Esophagus (tissue), 2 donors: Measurements from ENCODE around the gene CRYBA4. TPM values are rescaled to one million over a fixed set of nuclear protein-coding genes. Genes with fewer than 3 reads are reported as not detected.

Experiments used
- H3K27ac ChIP-seq, 2 donors: one replicate each; pipeline ENCODE4 v1.5.1; 2013; ENCODE audit warnings: low read depth in 2 of 2, mild to moderate bottlenecking in 2 of 2, inconsistent platforms in 1 of 2, low read length in 1 of 2, moderate library complexity in 1 of 2
- H3K27me3 ChIP-seq, 2 donors: one replicate each; pipeline ENCODE4 v1.6.1; 2013; ENCODE audit warnings: low read length in 2 of 2, control low read depth in 1 of 2, mild to moderate bottlenecking in 1 of 2; ENCODE audit not compliant: insufficient read depth in 2 of 2, control insufficient read depth in 1 of 2
- H3K36me3 ChIP-seq, 2 donors: one replicate each; pipeline ENCODE4 v1.6.1; 2013; ENCODE audit warnings: low read length in 1 of 2; ENCODE audit not compliant: control insufficient read depth in 2 of 2, insufficient read depth in 2 of 2
- H3K4me1 ChIP-seq, 2 donors: one replicate each; pipeline ENCODE4 v1.6.1; 2013; ENCODE audit warnings: low read length in 1 of 2; ENCODE audit not compliant: control insufficient read depth in 2 of 2, insufficient read depth in 2 of 2
- H3K4me3 ChIP-seq, 2 donors: one replicate each; pipeline ENCODE4 v1.5.1; 2013; ENCODE audit warnings: low read length in 2 of 2, mild to moderate bottlenecking in 2 of 2, low read depth in 1 of 2, moderate library complexity in 1 of 2
- H3K9me3 ChIP-seq, 2 donors: one replicate each; pipeline ENCODE4 v1.6.1; 2013; ENCODE audit warnings: mild to moderate bottlenecking in 2 of 2, low read depth in 1 of 2, low read length in 1 of 2, moderate library complexity in 1 of 2; ENCODE audit not compliant: control insufficient read depth in 2 of 2, insufficient read depth in 1 of 2
- WGBS, 2 donors: extraction: QIAGEN DNeasy Blood & Tissue Kit; methylation state at CpG; one replicate each; pipeline ENCODE4 v1.1.7; 2013; 5-methylcytosine and 5-hydroxymethylcytosine counted together
- polyA plus RNA-seq, 2 donors: library from polyadenylated mRNA; stranded (reverse); fragments of 200-250 nt; gene quantifications; one replicate each; pipeline ENCODE4 v1.2.3, GENCODE V29; 2013
- donor health status: healthy with polysubstance abuse.
- donor health status: Bipolar disorder and iron deficiency.

CRYBA4 gene
- polyA plus RNA-seq, 2 donors, result not detected

DNA sequence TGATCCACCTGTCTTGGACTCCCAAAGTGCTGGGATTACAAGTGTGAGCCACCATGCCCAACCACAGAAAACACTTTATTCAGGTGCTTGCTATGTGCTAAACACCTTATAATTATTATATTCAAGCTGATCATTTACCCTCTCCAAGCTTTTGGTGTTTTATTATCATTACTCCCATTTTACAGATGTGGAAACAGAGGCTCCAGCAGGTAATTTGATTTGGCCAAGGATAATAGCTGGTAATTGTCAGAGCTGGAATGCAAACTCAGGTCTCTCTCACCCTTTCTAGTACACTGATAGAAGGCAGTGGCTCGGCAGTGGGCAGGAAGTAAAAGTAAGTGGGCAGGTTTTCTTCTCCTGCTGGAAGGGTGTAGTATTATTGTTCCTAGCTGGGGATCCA is 28.0 kb upstream of the CRYBA4 start:
- Histone ChIP-seq H3K36me3 (no peaks in the 10 kb centered on the region), H3K27me3 (no peaks in the 10 kb centered on the region), H3K4me1 (peaks cover 6 to 8% of the 10 kb centered on the region in 2 donors), H3K4me3 (no peak overlapping the region), H3K9me3 (no peaks in the 10 kb centered on the region), H3K27ac (no peak overlapping the region)
- 33 to 60% methylated on average over 1 of the region's 1 CpG for WGBS, 2 donors

DNA sequence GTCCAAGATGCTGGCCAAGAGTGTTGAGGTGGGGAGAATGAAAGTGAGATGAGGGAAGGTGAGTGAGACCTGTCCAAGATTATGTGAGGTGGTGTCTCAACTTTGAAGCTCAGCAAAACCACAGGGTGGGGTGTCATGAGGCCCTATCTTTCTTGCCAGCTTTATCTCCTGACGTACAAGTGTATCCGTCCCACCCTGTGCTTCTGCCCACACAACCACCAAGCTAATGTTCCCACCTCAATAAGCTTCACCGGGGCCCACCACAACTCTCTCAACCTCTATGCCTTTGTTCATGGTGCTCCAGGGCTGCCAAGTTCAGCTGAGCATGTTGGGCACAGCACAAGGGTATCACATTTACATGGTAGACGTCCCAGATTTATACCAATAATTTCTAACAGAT is 24.7 kb upstream of the CRYBA4 start:
- H3K4me3 ChIP-seq, result no peak overlapping the region
- H3K9me3 ChIP-seq, result no peaks in the 10 kb centered on the region
- H3K27ac ChIP-seq, result no peak overlapping the region
- WGBS, 2 donors, result 69 to 82% methylated on average over 4 of the region's 4 CpGs
- H3K4me1 ChIP-seq, result peaks cover 6% of the 10 kb centered on the region in 2 donors
- no peaks in the 10 kb centered on the region for H3K36me3 ChIP-seq
- no peaks in the 10 kb centered on the region for H3K27me3 ChIP-seq

DNA sequence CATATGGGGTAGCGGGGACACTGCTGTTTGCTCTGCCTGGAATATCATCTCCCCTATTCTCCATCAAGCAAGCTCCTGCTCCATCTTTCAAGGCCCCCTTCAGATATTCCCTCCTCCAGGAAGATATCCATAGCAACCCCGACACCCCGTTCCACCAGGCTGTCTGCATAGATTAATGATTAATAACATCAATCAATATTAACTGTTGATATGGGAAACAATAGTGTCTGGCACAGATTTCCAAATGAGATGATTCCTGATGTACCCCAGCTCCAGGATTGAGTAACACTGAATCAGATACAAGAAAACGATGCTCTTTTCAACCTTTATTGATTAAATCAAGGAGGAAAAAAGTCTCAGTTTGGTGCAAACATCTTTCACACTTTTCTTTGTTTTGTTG is 24.3 kb upstream of the CRYBA4 start:
- H3K27me3 ChIP-seq, result no peaks in the 10 kb centered on the region
- H3K4me3 ChIP-seq, result no peak overlapping the region
- WGBS, 2 donors, result 59 to 74% methylated on average over 4 of the region's 4 CpGs
- peaks cover 1 to 2% of the 10 kb centered on the region in 2 donors for H3K4me1 ChIP-seq
- no peaks in the 10 kb centered on the region for H3K36me3 ChIP-seq
- H3K9me3 ChIP-seq, result no peaks in the 10 kb centered on the region
- H3K27ac ChIP-seq, result no peak overlapping the region

DNA sequence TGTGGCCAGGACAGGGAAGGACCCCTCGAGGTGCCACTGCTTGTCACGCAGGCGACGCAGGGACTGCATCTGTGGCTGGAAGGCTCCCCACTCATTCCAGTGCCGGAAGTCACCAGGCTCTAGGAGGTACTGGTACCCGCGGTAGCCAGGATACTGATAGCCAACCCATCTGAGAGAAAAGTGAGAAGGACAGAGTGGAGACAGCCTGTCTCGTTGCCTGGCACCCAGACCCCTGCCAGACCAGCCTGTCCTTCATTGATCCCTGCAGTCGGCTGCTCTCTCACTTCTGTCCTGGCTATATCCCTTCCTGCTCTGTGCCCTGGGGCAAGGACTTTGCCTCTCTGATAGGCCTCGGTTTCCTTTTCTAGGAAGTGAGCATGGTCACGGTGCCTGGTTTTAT is 22.3 kb upstream of the CRYBA4 start:
- H3K27ac ChIP-seq, result no peak overlapping the region
- H3K4me3 ChIP-seq, result no peak overlapping the region
- H3K27me3 ChIP-seq, result no peaks in the 10 kb centered on the region
- no peaks in the 10 kb centered on the region for H3K9me3 ChIP-seq
- 81 to 84% methylated on average over 11 of the region's 11 CpGs for WGBS, 2 donors
- no peaks in the 10 kb centered on the region for H3K36me3 ChIP-seq
- no peaks in the 10 kb centered on the region for H3K4me1 ChIP-seq

DNA sequence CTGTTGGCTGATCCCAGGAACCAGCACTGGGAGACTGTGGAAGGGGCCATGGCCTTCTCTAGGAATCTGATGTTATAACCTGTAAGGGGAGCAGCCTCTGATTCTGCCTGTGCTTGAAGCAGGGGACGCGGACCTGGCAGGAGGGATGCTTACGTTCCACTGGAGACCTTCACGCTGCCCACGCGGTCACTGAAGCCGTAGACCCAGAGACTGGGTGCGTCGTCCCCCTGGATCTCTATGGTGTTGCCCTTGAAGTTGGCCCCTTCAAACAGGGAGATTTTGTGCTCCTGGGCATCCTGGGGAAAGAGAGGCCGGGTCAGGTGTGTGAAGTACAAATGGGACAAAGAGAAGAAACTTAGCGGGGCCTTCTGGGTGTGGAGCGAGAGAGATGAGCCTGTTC is 20.0 kb upstream of the CRYBA4 start:
- H3K9me3 ChIP-seq, result no peaks in the 10 kb centered on the region
- H3K36me3 ChIP-seq, result no peaks in the 10 kb centered on the region
- H3K4me3 ChIP-seq, result no peak overlapping the region
- H3K27me3 ChIP-seq, result no peaks in the 10 kb centered on the region
- no peaks in the 10 kb centered on the region for H3K4me1 ChIP-seq
- no peak overlapping the region for H3K27ac ChIP-seq
- whole genome bisulfite sequencing, 2 donors, result 87% methylated on average over 12 of the region's 12 CpGs

DNA sequence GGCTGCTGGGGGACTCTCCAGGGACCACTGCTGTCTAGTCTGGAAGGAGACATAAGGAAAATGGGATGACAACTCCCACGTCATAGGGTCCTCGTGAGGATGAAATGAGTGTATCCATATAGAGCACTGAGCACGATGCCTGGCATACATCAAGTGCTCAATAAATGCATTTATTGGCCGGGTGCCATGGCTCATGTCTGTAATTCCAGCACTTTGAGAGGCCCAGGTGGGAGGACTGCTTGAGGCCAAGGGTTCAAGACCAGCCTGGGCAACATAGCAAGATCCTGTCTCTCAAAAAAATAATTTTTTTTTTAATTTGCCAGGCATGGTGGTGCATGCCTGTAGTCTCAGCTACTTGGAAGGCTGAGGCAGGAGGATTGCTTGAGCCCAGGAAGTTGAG is 19.6 kb upstream of the CRYBA4 start:
- WGBS, 2 donors, result 79 to 85% methylated on average over 4 of the region's 4 CpGs
- H3K4me1 ChIP-seq, result no peaks in the 10 kb centered on the region
- H3K36me3 ChIP-seq, result no peaks in the 10 kb centered on the region
- H3K27ac ChIP-seq, result no peak overlapping the region
- H3K27me3 ChIP-seq, result no peaks in the 10 kb centered on the region
- no peak overlapping the region for H3K4me3 ChIP-seq
- no peaks in the 10 kb centered on the region for H3K9me3 ChIP-seq

DNA sequence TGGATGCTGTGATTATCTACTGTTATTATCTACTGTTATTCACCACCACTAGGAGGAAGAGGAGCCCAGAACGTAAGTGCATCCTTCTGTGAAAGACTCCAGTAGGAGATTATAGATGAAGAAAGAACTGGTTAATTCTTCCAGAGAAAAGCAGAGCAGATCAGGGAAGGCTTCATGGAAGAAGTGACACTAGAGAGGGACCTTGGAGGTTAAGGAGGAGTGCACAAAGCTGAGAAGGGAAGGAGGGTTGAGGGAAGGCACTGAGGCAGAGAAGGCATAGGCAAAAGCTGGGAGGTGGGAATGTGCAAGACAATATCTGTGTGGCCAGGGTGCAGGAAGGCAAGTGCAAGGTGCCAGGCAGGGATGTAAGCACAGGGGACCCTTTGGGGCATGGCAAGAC is 17.4 kb upstream of the CRYBA4 start:
- H3K4me1 ChIP-seq, result no peaks in the 10 kb centered on the region
- no peak overlapping the region for H3K4me3 ChIP-seq
- H3K27me3 ChIP-seq, result no peaks in the 10 kb centered on the region
- WGBS, 2 donors, result 78 to 79% methylated on average over 1 of the region's 1 CpG
- H3K27ac ChIP-seq, result no peak overlapping the region
- H3K9me3 ChIP-seq, result no peaks in the 10 kb centered on the region
- no peaks in the 10 kb centered on the region for H3K36me3 ChIP-seq

DNA sequence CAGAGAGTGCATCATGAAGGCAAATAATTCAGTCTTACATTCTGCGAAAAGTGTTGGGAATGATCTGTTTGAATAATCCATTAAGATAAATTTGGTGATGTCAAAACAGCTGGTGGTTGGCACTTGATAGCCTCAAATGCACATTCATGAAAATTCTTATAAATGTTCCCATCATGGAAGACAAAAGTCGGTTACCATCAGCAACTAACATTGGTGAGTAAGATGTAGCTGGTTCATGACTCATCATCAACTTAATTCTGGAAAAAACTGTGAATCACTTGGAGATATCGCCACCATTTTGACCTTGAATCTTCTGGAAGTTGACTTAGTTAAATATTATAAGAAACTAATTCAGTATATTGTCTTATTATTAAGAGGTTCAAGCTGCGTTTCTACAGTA is 15.2 kb upstream of the CRYBA4 start:
- no peak overlapping the region for H3K27ac ChIP-seq
- no peaks in the 10 kb centered on the region for H3K27me3 ChIP-seq
- no peaks in the 10 kb centered on the region for H3K36me3 ChIP-seq
- 87 to 88% methylated on average over 4 of the region's 4 CpGs for WGBS, 2 donors
- no peaks in the 10 kb centered on the region for H3K9me3 ChIP-seq
- H3K4me1 ChIP-seq, result no peaks in the 10 kb centered on the region
- no peak overlapping the region for H3K4me3 ChIP-seq

DNA sequence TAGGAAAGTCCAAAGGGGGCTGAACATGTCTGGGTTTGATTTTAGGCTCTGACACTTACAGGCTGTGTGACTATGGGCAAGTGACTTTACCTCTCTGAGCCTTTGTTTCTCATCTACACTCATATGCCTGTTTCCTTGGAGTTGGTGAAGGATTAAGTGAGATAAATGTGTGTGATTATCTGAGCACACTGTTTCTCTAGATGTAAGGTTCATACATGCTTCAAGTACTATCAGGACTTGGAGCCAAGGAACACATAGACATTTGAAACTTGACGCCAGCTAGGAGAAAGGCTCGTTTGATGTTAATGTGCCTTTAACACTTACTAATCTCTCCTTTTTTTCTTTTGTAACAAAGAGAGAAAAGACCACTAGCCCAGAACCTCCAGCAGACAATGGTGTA is 13.6 kb upstream of the CRYBA4 start:
- H3K36me3 ChIP-seq, result no peaks in the 10 kb centered on the region
- no peaks in the 10 kb centered on the region for H3K27me3 ChIP-seq
- H3K4me3 ChIP-seq, result no peak overlapping the region
- 40 to 49% methylated on average over 2 of the region's 2 CpGs for WGBS, 2 donors
- H3K4me1 ChIP-seq, result no peaks in the 10 kb centered on the region
- no peaks in the 10 kb centered on the region for H3K9me3 ChIP-seq
- H3K27ac ChIP-seq, result no peak overlapping the region

DNA sequence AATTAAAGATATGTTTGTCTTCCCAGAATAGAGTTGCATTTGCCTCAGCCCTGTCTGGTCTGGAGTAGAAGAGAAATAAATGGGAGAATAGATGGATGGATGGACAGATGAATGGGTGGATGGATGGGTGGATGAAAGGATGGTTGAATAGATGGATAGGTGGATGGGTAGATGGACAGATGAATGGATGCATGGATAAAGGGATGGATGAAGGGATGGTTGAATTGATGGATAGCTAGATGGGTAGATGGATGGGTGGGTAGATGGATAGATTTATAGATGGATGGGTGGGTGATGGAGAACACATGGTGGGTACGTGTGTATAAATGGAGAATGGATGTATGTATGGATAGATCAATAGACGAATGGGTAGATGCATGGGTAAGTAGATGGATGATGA is 12.5 kb upstream of the CRYBA4 start:
- Histone ChIP-seq H3K4me3 (no peak overlapping the region), H3K27ac (no peak overlapping the region), H3K27me3 (no peaks in the 10 kb centered on the region), H3K36me3 (no peaks in the 10 kb centered on the region), H3K9me3 (no peaks in the 10 kb centered on the region), H3K4me1 (no peaks in the 10 kb centered on the region)
- WGBS, 2 donors, result 86 to 87% methylated on average over 2 of the region's 2 CpGs
